Activated CD4-positive, alpha-beta T cell treated with anti-CD3 and anti-CD28 coated beads for 24 hours (primary cell): Measurements from ENCODE around the gene BIRC7.
"Not testable (repeated sequence)": the region's sequence is repeated elsewhere in the genome, so short reads cannot be mapped to it uniquely, and the experiment has no call there.

Experiments used
- DNase-seq, 2 donors: peaks; one replicate each; pipeline ENCODE4 v3.0.0-alpha.2; 2020; ENCODE audit warnings: low read depth in 2 of 2

Gene BIRC7

GRCh38 chr20:63248835-63249591 lies 13.3 kb downstream of the BIRC7 start:
- no peak for DNase-seq

DNA sequence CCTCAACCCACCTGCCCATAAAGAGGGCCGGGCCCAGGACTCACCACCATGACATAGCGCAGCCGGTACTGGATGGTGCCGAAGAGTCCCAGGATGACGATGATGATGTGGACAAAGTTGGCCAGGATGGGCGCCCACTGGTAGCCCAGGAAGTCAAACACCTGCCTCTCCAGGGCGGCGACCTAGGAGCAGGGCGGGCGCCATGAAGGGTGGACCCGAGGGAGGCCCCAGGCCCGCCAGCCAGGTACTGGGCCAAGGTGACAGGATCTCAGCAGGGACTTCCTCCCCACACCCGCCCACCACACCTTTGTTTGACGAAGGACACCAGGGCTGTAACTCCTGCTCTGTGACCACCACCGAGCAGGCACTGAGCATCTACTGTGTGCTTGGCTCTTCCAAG lies 14.2 kb downstream of the BIRC7 start:
- DNase-seq, result no peak

- not testable (repeated sequence) for DNase-seq
Measured at GRCh38 chr20:63251350-63251749, 15.6 kb downstream of the BIRC7 start.

GRCh38 chr20:63252284-63252711 lies 16.6 kb downstream of the BIRC7 start:
- no peak for DNase-seq

DNA sequence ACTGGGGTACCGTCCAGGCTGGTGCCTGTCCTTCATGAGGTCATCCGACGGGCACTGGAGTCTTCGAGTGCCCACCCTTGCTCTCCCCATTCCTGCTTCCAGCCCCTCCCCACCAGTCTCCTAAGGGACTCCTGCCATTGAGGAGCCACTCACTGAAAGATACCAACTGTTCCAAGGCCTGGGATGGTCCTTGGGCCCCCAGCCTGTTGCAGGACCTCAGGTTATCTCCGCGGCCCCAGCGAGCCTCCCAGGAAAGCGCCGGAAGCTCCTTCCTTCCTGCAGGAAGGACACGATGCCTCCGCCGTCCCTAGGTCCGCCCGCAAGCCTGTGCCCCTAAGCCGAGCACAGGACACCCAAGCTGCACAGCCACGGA lies 17.3 kb downstream of the BIRC7 start:
- no peak for DNase-seq

GRCh38 chr20:63253438-63254231 lies 17.9 kb downstream of the BIRC7 start:
- DNase-seq, result no peak

GRCh38 chr20:63254232-63254605 lies 18.5 kb downstream of the BIRC7 start, which contains the start of gene NKAIN4:
Gene NKAIN4, minus strand, starts transcription at chr20:63254463. Its CDS starts 13 bp downstream, at chr20:63254450.
- DNase-seq, result no peak

GRCh38 chr20:63254606-63255384 lies 19.1 kb downstream of the BIRC7 start:
- no peak for DNase-seq

DNA sequence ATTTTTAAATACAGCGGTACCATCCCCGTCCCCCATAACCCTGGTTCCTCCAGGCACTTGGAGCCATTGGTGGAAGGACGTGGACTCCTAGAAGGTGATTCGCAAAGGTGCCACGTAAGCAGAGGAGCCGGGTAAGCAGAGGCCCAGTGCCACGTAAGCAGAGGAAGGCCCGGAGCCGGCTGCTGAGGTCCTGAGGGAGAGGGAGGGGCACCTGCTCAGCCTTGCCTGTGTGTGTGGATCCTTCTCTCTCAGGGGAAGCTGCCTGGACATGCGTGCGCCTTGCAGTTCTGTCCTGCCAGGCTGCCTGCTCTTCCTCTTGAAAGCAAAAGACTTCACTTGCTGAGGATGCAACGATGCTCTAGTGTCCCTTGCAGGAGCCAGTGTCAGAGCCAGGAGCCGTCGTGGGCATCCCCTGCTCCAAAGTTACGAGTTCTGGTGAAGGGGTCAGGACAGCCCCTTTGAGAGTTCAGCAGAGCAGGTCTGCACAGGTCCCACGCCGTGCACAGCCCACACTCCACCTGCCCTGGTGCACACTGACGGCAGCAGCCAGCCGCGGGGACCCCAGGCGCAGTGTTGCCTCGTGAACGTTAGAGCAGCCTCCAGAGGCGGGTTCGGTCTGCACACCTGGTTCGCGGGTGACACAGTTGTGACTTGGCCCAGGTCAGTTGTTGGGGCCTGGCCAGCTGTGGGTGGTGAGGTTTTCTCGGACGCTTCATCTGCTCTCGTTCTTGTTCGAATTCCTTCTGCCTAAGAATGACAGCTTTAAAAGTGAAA lies 20.4 kb downstream of the BIRC7 start:
- DNase-seq, result no peak

DNA sequence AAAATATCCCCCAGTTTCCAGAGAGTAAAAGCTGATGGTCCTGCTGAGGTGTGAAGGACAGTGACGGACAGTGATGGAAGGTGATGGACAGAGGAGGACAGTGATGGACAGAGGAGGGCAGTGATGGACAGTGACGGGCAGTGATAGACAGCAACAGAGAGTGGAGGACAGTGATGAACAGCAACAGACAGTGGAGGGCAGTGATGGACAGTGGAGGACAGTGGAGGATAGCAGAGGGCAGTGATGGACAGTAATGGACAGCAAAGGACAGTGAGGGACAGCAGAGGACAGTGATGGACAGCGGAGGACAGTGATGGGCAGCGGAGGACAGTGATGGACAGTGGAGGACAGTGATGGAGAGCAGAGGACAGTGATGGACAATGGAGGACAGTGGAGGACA lies 21.2 kb downstream of the BIRC7 start:
- no peak for DNase-seq

DNA sequence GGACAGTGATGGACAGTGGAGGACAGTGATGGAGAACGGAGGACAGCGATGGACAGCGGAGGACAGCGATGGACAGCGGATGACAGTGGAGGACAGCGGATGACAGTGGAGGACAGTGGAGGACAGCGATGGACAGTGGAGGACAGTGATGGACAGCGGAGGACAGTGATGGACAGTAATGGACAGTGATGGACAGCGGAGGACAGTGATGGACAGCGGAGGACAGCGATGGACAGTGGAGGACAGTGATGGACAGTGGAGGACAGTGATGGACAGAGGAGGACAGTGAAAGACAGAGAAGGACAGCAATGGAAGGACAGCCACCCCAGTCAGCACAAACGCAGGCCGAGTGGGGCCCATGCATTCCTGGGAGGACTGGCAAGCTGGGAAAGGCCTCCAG lies 21.9 kb downstream of the BIRC7 start:
- DNase-seq, result no peak

GRCh38 chr20:63258781-63259180 lies 23.1 kb downstream of the BIRC7 start:
- DNase-seq, result no peak

GRCh38 chr20:63259734-63260460 lies 24.2 kb downstream of the BIRC7 start:
- no peak for DNase-seq

DNA sequence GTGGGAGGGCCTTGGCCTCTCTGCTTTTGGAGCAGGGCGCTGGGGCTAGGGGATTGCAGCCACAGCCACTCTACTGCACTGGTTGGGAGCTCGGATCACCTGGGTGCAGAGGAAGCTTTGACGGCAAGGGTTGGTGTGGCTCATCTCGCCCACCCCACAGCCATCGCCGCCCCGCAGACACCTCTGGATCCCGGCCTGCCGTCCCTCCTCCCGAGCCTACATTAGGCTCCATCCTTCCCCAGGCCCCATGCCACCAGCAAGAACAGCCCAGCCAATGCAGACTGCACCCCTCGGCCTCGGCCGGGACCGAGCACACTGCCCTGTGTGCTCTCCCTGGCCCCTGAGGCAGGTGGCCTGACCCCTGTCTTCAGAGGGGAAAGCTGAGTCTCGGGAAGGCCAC lies 24.8 kb downstream of the BIRC7 start:
- DNase-seq, result no peak

GRCh38 chr20:63261060-63261794 lies 25.5 kb downstream of the BIRC7 start:
- no peak for DNase-seq

- DNase-seq, result no peak
Measured at GRCh38 chr20:63261795-63262528, 26.3 kb downstream of the BIRC7 start.

DNA sequence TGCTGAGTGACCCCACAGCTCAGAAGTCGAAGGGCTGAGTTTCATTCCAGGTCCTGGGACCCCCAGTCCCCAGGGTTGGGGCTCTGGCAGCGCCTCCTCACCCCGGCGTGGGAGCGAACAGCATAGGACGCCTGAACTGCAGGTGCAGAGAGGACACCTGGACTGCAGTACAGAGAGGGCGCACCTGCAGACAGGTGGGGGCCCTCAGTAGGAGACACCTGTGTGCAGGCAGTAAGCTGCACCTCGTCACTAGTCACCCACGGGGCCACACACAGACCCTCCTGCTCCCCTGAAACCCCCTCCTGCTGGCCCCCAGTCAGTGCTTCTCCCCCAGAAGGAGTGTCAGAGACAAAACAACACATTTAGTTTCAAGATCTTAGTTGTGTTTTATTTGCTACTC lies 27.1 kb downstream of the BIRC7 start:
- no peak for DNase-seq

DNA sequence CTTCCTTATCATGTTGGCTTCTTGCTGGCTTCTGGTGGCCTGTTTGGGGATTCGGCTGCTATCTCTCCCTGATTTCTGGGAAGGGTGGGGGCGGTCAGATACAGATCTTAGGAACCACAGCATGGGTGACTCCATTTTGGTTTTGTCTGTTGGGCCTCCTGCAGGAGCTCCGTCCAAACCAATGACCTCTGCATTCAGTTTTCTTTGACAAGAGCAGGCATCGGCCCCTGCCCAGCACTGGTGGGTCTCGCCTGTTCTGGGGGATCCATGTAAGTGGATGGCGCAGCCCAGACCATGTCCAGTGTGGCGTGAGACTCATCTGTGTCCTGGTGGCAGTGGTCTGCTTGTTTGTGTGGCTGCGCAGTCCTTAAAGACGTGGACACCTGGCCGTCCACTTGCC lies 28.3 kb downstream of the BIRC7 start:
- DNase-seq, result no peak

DNA sequence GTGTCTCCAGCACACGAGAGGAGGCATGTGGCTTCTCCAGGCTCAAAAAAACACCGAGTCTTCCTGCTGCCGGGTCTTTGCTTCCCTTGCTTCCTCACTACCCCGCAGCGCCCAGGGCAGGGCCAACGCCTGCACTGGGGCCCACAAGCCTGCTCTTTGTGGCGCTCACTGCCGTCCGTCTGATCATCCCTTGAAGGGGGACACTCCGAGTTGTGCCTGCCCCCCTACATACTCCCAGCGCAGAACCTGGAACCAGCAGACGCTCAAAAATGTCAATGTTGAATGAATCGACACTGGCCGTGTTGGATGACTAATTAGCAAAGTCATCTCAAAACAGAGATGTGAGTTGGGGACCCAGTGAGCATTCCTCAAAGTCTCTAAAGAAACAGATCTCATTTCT lies 28.8 kb downstream of the BIRC7 start:
- DNase-seq, result no peak
